ENCODE measurements around the gene C22orf42. TPM values are rescaled to one million over a fixed set of nuclear protein-coding genes. Genes with fewer than 3 reads are reported as not detected.

Gene C22orf42
- polyA plus RNA-seq, 3 donors, result 0.28 to 0.65 (median 0.31) TPM

DNA sequence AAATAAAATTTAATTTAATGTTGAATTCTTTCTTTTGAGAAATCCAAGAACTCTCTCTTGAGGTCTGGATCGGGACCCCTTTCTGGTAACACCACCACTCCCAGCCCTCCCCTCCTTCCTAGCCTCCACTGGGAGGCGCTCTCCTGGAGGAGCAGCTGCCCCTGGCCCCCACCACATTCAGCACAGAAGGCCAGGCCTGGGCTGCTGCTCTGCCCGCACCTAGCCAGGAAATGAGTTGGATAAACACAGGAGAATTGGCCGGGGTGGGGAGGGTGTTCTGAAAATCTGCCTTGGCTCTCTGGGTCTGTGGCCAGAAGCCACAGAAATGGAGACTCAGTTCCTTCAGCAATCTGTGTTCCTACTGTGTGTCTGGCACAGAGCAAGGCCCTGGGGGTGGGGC, 31.2 kb downstream of the C22orf42 start:
- Histone ChIP-seq H3K36me3 (replicated peaks in 1 of 2; ENCODE audit: control insufficient read depth in 1 of 2, insufficient read depth in 2 of 2, low read length in 2 of 2) (no peaks in the 10 kb centered on the region), H3K79me2 (ENCODE audit: insufficient read depth, low read length) (no peaks in the 10 kb centered on the region), H3K9ac (ENCODE audit: insufficient read depth, low read length, poor library complexity, severe bottlenecking) (no peak overlapping the region), H3K4me2 (replicated peaks; ENCODE audit: extremely low read depth, low read length, poor library complexity, severe bottlenecking) (no peak overlapping the region), H2AFZ (ENCODE audit: insufficient read depth, low read depth, low read length, poor library complexity, severe bottlenecking) (no peak overlapping the region), H4K20me1 (ENCODE audit: insufficient read depth, low read length) (no peaks in the 10 kb centered on the region), H3K9me3 (replicated peaks in 1 of 2; ENCODE audit: control insufficient read depth in 1 of 2, insufficient read depth in 1 of 2, low read length in 2 of 2) (no peaks in the 10 kb centered on the region), H3K4me3 (replicated peaks in 1 of 3; ENCODE audit: low read depth in 2 of 3, low read length in 3 of 3) (no peak overlapping the region), H3K27ac (ENCODE audit: low read depth in 1 of 2, low read length in 2 of 2) (no peak overlapping the region), H3K4me1 (ENCODE audit: control insufficient read depth in 1 of 2, insufficient read depth in 2 of 2, low read length in 2 of 2) (no peaks in the 10 kb centered on the region), H3K27me3 (ENCODE audit: control insufficient read depth in 2 of 2, insufficient read depth in 2 of 2, low read length in 2 of 2) (no peaks in the 10 kb centered on the region)
- DNase-seq, result no peak
- H3K4me3 Mint-ChIP-seq, result no peak overlapping the region
- 79% methylated on average over 2 of the region's 4 CpGs for WGBS (ENCODE audit: insufficient coverage)
- H3K9me3 Mint-ChIP-seq, result no peaks in the 10 kb centered on the region
- H3K4me1 Mint-ChIP-seq, result peaks cover 4% of the 10 kb centered on the region
- H3K36me3 Mint-ChIP-seq, result no peaks in the 10 kb centered on the region
- H3K27me3 Mint-ChIP-seq (ENCODE audit: low read depth in 3 of 3), result peaks cover 0 to 8% (median 2%) of the 10 kb centered on the region in 3 donors
- intact Hi-C loops (cut with micrococcal nuclease), result loop anchor here (5.0 to 10.0 kb wide), 2 partner anchors 39 to 47 kb away; no protein-coding TSS in a partner anchor
- no peak overlapping the region for H3K27ac Mint-ChIP-seq
- no peak for TF ChIP-seq CTCF (IDR thresholded peaks at IDR 0.05)

DNA sequence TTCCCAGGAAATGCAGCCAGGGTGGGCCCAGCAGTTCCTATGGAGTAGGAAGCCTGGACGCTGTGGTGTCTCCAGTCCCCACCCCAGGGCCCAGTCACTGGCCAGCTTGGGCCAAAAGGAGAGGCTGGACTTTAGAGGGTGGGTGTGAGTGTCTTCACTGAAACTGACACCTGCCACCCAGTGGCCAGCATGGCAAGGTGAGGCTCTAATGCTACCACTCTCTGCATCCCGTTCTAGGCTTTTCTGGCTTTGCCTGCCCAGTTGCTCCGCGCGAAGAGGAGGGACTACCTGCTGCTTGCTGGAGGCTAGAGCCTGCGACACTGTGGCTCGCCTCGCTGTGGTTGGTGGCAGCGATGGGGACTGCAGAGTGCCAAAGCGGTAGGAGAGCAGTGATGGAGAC, 35.4 kb downstream of the C22orf42 start:
- H3K36me3 Mint-ChIP-seq, result no peaks in the 10 kb centered on the region
- no peaks in the 10 kb centered on the region for H3K4me1 ChIP-seq (ENCODE audit: control insufficient read depth in 1 of 2, insufficient read depth in 2 of 2, low read length in 2 of 2)
- H3K4me3 ChIP-seq (replicated peaks in 1 of 3; ENCODE audit: low read depth in 2 of 3, low read length in 3 of 3), result no peak overlapping the region
- H3K4me3 Mint-ChIP-seq, result no peak overlapping the region
- H3K27ac Mint-ChIP-seq, result no peak overlapping the region
- no peaks in the 10 kb centered on the region for H3K36me3 ChIP-seq (replicated peaks in 1 of 2; ENCODE audit: control insufficient read depth in 1 of 2, insufficient read depth in 2 of 2, low read length in 2 of 2)
- peaks cover 0 to 7% (median 0%) of the 10 kb centered on the region in 3 donors for H3K27me3 Mint-ChIP-seq (ENCODE audit: low read depth in 3 of 3)
- no peak overlapping the region for H3K9ac ChIP-seq (ENCODE audit: insufficient read depth, low read length, poor library complexity, severe bottlenecking)
- H3K9me3 ChIP-seq (replicated peaks in 1 of 2; ENCODE audit: control insufficient read depth in 1 of 2, insufficient read depth in 1 of 2, low read length in 2 of 2), result no peaks in the 10 kb centered on the region
- H3K27me3 ChIP-seq (ENCODE audit: control insufficient read depth in 2 of 2, insufficient read depth in 2 of 2, low read length in 2 of 2), result no peaks in the 10 kb centered on the region
- no peak overlapping the region for H2AFZ ChIP-seq (ENCODE audit: insufficient read depth, low read depth, low read length, poor library complexity, severe bottlenecking)
- H4K20me1 ChIP-seq (ENCODE audit: insufficient read depth, low read length), result no peaks in the 10 kb centered on the region
- H3K4me1 Mint-ChIP-seq, result peaks cover 4% of the 10 kb centered on the region
- H3K4me2 ChIP-seq (replicated peaks; ENCODE audit: extremely low read depth, low read length, poor library complexity, severe bottlenecking), result no peak overlapping the region
- H3K27ac ChIP-seq (ENCODE audit: low read depth in 1 of 2, low read length in 2 of 2), result no peak overlapping the region
- TF ChIP-seq CTCF (IDR thresholded peaks at IDR 0.05), result no peak
- no peak for DNase-seq
- intact Hi-C loops (cut with micrococcal nuclease), result loop anchor here in 1 of 2 donors (10.0 kb wide), 1 partner anchor 51 kb away; no protein-coding TSS in a partner anchor
- peaks cover 0 to 4% (median 2%) of the 10 kb centered on the region in 7 donors for H3K9me3 Mint-ChIP-seq
- 94% methylated on average over 10 of the region's 10 CpGs for WGBS (ENCODE audit: insufficient coverage)
- H3K79me2 ChIP-seq (ENCODE audit: insufficient read depth, low read length), result no peaks in the 10 kb centered on the region
